GM12891 (cell line): ENCODE measurements around the gene FILIP1L.

ENCODE experiments used
- PAX5 ChIP-seq: IDR thresholded peaks from 2 replicates; pipeline ENCODE4 v1.6.1; 2011; ENCODE audit warnings: low read length, moderate library complexity, mild to moderate bottlenecking; ENCODE audit not compliant: insufficient read depth, severe bottlenecking
- POLR2A ChIP-seq: IDR thresholded peaks from 2 replicates; pipeline ENCODE4 v1.6.1; 2011; ENCODE audit warnings: low read depth, low read length, control low read depth
- POLR2AphosphoS5 ChIP-seq: IDR thresholded peaks from 2 replicates; pipeline ENCODE4 v1.6.1; 2011; ENCODE audit warnings: low read depth, low read length, control low read depth
- SPI1 ChIP-seq: IDR thresholded peaks from 2 replicates; pipeline ENCODE4 v1.6.1; 2011; ENCODE audit warnings: low read depth, low read length, control low read depth
- TAF1 ChIP-seq: IDR thresholded peaks from 2 replicates; pipeline ENCODE4 v1.6.1; 2011; ENCODE audit warnings: low read depth, low read length, control low read depth

DNA sequence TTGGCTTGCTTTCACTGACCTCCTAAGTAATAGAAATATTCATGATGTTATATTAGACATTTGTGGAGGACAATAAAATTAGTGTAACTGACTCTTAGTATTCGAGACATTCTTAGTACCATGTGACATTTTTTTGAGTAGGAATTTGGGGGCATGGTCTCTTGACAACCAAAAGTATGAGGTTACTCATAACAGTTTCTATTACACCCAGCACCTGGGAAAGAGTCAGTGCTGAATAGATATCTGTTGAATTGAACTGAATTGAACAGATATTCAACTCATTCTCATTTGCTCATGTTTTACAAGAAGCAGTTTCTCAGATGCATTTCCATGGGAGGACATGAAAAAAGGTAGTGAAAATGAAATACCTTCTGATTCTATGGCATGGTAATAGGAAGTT, 212.2 kb downstream of the FILIP1L start:
- TF ChIP-seq POLR2AphosphoS5 (no peak), POLR2A (no peak), TAF1 (no peak), PAX5 (no peak), SPI1 (no peak)
